PC-3 (cell line): Measurements from ENCODE around the gene INPP5D. TPM values are rescaled to one million over a fixed set of nuclear protein-coding genes. Genes with fewer than 3 reads are reported as not detected.

Source experiments
- ATAC-seq: fragments of 200-7000 bp; cut with Tn5 transposase; 2 replicates; pipeline ENCODE4 v1.9.1; 2020; ENCODE audit warnings: mild to moderate bottlenecking, moderate library complexity
- BruUV-seq: library from RNA; stranded (reverse); fragments of 400-500 nt; replicated peaks from 2 replicates; lab custom pipeline; 2021; lab: Mats Ljungman, UMichigan
- CTCF ChIA-PET: fragments of 300-600 bp; sonication (Branson Sonifier 250); formaldehyde crosslinking; loops from one replicate; lab custom pipeline; 2022; ENCODE audit warnings: antibody characterized with exemption; lab: Charles Lee
- POLR2A ChIA-PET: fragments of 300-600 bp; sonication (Branson Sonifier 250); formaldehyde crosslinking; loops from one replicate; lab custom pipeline; 2022; ENCODE audit warnings: antibody characterized with exemption; ENCODE audit not compliant: unreplicated experiment; lab: Charles Lee
- DNase-seq: peaks from one replicate; pipeline ENCODE4 v3.0.0-alpha.2; 2015
- H2AFZ ChIP-seq: fragments of 300-600 bp; sonication (generic); 2 replicates; pipeline ENCODE4 v1.6.0; 2016; ENCODE audit warnings: antibody characterized with exemption, low read length
- H3F3A ChIP-seq: fragments of 300-600 bp; sonication (generic); one replicate; pipeline ENCODE4 v1.6.0; 2017; ENCODE audit warnings: antibody characterized with exemption, low read length, control low read depth, mild to moderate bottlenecking; ENCODE audit not compliant: unreplicated experiment
- H3K27ac ChIP-seq: fragments of 300-600 bp; sonication (generic); 2 replicates; pipeline ENCODE4 v1.5.1; 2016; ENCODE audit warnings: mild to moderate bottlenecking, low read length
- H3K27me3 ChIP-seq: fragments of 300-600 bp; sonication (generic); 2 replicates; pipeline ENCODE4 v1.6.1; 2016; ENCODE audit warnings: low read length, mixed read lengths
- H3K36me3 ChIP-seq: fragments of 300-600 bp; sonication (generic); 2 replicates; pipeline ENCODE4 v1.6.1; 2016; ENCODE audit warnings: low read depth, mixed run types, low read length, mixed read lengths
- H3K4me1 ChIP-seq: fragments of 300-600 bp; sonication (generic); 2 replicates; pipeline ENCODE4 v1.5.1; 2016; ENCODE audit warnings: low read length; ENCODE audit not compliant: insufficient read depth
- H3K4me2 ChIP-seq: fragments of 300-600 bp; sonication (generic); 2 replicates; pipeline ENCODE4 v1.6.0; 2016; ENCODE audit warnings: low read length
- H3K4me3 ChIP-seq: fragments of 300-600 bp; sonication (generic); 2 replicates; pipeline ENCODE4 v1.5.1; 2016; ENCODE audit warnings: mild to moderate bottlenecking, low read length, mixed read lengths
- H3K79me2 ChIP-seq: fragments of 300-600 bp; sonication (generic); 2 replicates; pipeline ENCODE4 v1.6.1; 2017; ENCODE audit warnings: low read length, mixed read lengths
- H3K9ac ChIP-seq: fragments of 300-600 bp; sonication (generic); 2 replicates; pipeline ENCODE4 v1.6.0; 2016; ENCODE audit warnings: mild to moderate bottlenecking, low read length
- H3K9me2 ChIP-seq: fragments of 300-600 bp; sonication (generic); replicated peaks from 2 replicates; pipeline ENCODE4 v1.6.1; 2016; ENCODE audit warnings: mixed run types, low read length, mixed read lengths
- H3K9me3 ChIP-seq: fragments of 300-600 bp; sonication (generic); 2 replicates; pipeline ENCODE4 v1.6.1; 2016; ENCODE audit warnings: low read length, mixed read lengths
- H4K20me1 ChIP-seq: fragments of 300-600 bp; sonication (generic); 2 replicates; pipeline ENCODE4 v1.6.1; 2016; ENCODE audit warnings: low read length, mixed read lengths
- CTCF ChIP-seq: fragments of 300-600 bp; sonication (generic); conservative IDR thresholded peaks from 2 replicates; pipeline ENCODE4 v1.5.1; 2017; ENCODE audit warnings: antibody characterized with exemption, low read depth, mild to moderate bottlenecking, low read length
- EZH2 ChIP-seq: fragments of 300-600 bp; sonication (generic); IDR thresholded peaks from one replicate; pipeline ENCODE4 v1.6.1; 2017; ENCODE audit warnings: antibody characterized with exemption, mild to moderate bottlenecking, low read length; ENCODE audit not compliant: unreplicated experiment
- EZH2phosphoT487 ChIP-seq: fragments of 300-600 bp; sonication (generic); IDR thresholded peaks from 2 replicates; pipeline ENCODE4 v1.6.1; 2018; ENCODE audit warnings: mild to moderate bottlenecking, antibody characterized with exemption, low read length, borderline replicate concordance
- intact Hi-C: fragments of 100-400 bp; cut with micrococcal nuclease; formaldehyde crosslinking; loops from 2 replicates; pipeline ENCODE4 v1.9.0; 2023
- total RNA-seq: library from RNA; depleted of rRNA; stranded (reverse); fragments of >200 nt; gene quantifications from 2 replicates; pipeline ENCODE4 v1.2.3, GENCODE V29; 2014

INPP5D gene
- total RNA-seq, 1 experiment from 2014 or later: 0.26 TPM

- TF ChIP-seq EZH2 (no peak), CTCF (no peak), EZH2phosphoT487 (no peak)
- Histone ChIP-seq H4K20me1 (no peaks in the 10 kb centered on the region), H3K27me3 (no peaks in the 10 kb centered on the region), H3K27ac (no peak overlapping the region), H3K9me2 (no peaks in the 10 kb centered on the region), H2AFZ (0 out of 2 replicates have a peak overlapping the region, but pooled peaks have one; percentile 43), H3K4me1 (no peaks in the 10 kb centered on the region), H3K4me3 (no peak overlapping the region), H3K4me2 (no peak overlapping the region), H3F3A (no peaks in the 10 kb centered on the region), H3K9ac (no peak overlapping the region), H3K79me2 (no peaks in the 10 kb centered on the region), H3K36me3 (no peaks in the 10 kb centered on the region), H3K9me3 (no peaks in the 10 kb centered on the region)
- no peak; the same call in 1 of the 2 replicates for ATAC-seq
- BruUV-seq: no TSS peak
- no peak for DNase-seq
- ChIA-PET CTCF (no interaction called here), POLR2A (no interaction called here)
- intact Hi-C loops: no loop called here
These were observed 142.4 kb downstream of the INPP5D start for GRCh38 chr2:233202531-233202944.

GRCh38 chr2:233203060-233203459 is 142.9 kb downstream of the INPP5D start:
- Histone ChIP-seq H3K4me2 (no peak overlapping the region), H3F3A (no peaks in the 10 kb centered on the region), H2AFZ (0 out of 2 replicates have a peak overlapping the region, but pooled peaks have one; percentile 43), H3K27me3 (no peaks in the 10 kb centered on the region), H3K4me3 (no peak overlapping the region), H3K9me2 (no peaks in the 10 kb centered on the region), H4K20me1 (no peaks in the 10 kb centered on the region), H3K9me3 (no peaks in the 10 kb centered on the region), H3K4me1 (peaks cover 2% of the 10 kb centered on the region), H3K79me2 (no peaks in the 10 kb centered on the region), H3K36me3 (no peaks in the 10 kb centered on the region), H3K27ac (no peak overlapping the region), H3K9ac (no peak overlapping the region)
- DNase-seq (no peak), ATAC-seq (no peak)
- ChIA-PET POLR2A (no interaction called here), CTCF (no interaction called here)
- intact Hi-C loops: no loop called here
- no peak for TF ChIP-seq CTCF
- no peak for TF ChIP-seq EZH2phosphoT487
- no peak for TF ChIP-seq EZH2
- no TSS peak for BruUV-seq

- DNase-seq: no peak
- no peaks in the 10 kb centered on the region for H3K27me3 ChIP-seq
- intact Hi-C loops: no loop called here
- POLR2A ChIA-PET: no interaction called here
- no peaks in the 10 kb centered on the region for H3F3A ChIP-seq
- no peaks in the 10 kb centered on the region for H3K36me3 ChIP-seq
- no peaks in the 10 kb centered on the region for H3K79me2 ChIP-seq
- CTCF ChIA-PET: no interaction called here
- BruUV-seq: no TSS peak
- no peaks in the 10 kb centered on the region for H3K9me3 ChIP-seq
- no peak for TF ChIP-seq CTCF
- no peak for TF ChIP-seq EZH2phosphoT487
- TF ChIP-seq EZH2: no peak
- no peak overlapping the region for H3K9ac ChIP-seq
- H4K20me1 ChIP-seq: no peaks in the 10 kb centered on the region
- peaks cover 15% of the 10 kb centered on the region for H3K4me1 ChIP-seq
- H3K27ac ChIP-seq: no peak overlapping the region
- H3K4me2 ChIP-seq: no peak overlapping the region
- H3K4me3 ChIP-seq: no peak overlapping the region
- ATAC-seq: no peak
- H2AFZ ChIP-seq: no peak overlapping the region
- no peaks in the 10 kb centered on the region for H3K9me2 ChIP-seq
These were observed 144.3 kb downstream of the INPP5D start for GRCh38 chr2:233204286-233204936.
